Stomach (tissue), 4 donors: ENCODE data around the gene SAPCD2.

Experiments
- CTCF ChIP-seq, 7 experiments: fragments of 450-650 bp in 4 of 7; fragments of 200-600 bp in 3 of 7; sonication (generic) in 3 of 7; IDR thresholded peaks; one replicate each; pipeline ENCODE4 v1.5.1; 2016 to 2019; ENCODE audit warnings: antibody characterized with exemption in 7 of 7, control low read depth in 2 of 7, mild to moderate bottlenecking in 1 of 7
- EP300 ChIP-seq: sonication (generic); formaldehyde crosslinking; IDR thresholded peaks from one replicate; pipeline ENCODE4 v1.6.1; 2017; ENCODE audit warnings: antibody characterized with exemption
- POLR2A ChIP-seq, 4 donors: fragments of 450-650 bp; IDR thresholded peaks; one replicate each; pipeline ENCODE4 v1.6.1; 2016; ENCODE audit warnings: antibody characterized with exemption in 4 of 4, control low read depth in 2 of 4, mild to moderate bottlenecking in 1 of 4, moderate library complexity in 1 of 4
- POLR2AphosphoS5 ChIP-seq, 3 donors: sonication (generic); formaldehyde crosslinking; IDR thresholded peaks; one replicate each; pipeline ENCODE4 v1.6.1; 2016; ENCODE audit warnings: antibody characterized with exemption in 3 of 3

GRCh38 chr9:137056739-137057415 is 13.5 kb downstream of the SAPCD2 start:
- TF ChIP-seq CTCF (IDR thresholded peaks at IDR 0.05) (no peak), EP300 (no peak), POLR2A (IDR thresholded peaks at IDR 0.05) (no peak), POLR2AphosphoS5 (IDR thresholded peaks at IDR 0.05) (no peak)
